ENCODE results near the gene KAT2B.

Gene KAT2B

GRCh38 chr3:20038699-20039465, 1.4 kb upstream of the KAT2B start:
- peaks cover 33 to 39% of the 10 kb centered on the region in 2 experiments for H3K4me1 ChIP-seq (ENCODE audit: control insufficient read depth in 1 of 2, insufficient read depth in 1 of 2, low read depth in 1 of 2, low read length in 1 of 2)
- no peaks in the 10 kb centered on the region for H3K27me3 ChIP-seq
- H3K27ac ChIP-seq: peak overlapping the region; percentile 89
- no peaks in the 10 kb centered on the region for H3K9me3 ChIP-seq
- H3K4me3 ChIP-seq (ENCODE audit: low read depth in 1 of 2, low read length in 1 of 2): peak overlapping the region; percentile 80 to 98
- H3K36me3 ChIP-seq: no peaks in the 10 kb centered on the region
- TF ChIP-seq CTCF (IDR thresholded peaks at IDR 0.05): no peak

GRCh38 chr3:20039466-20039764, 831 bp upstream of the KAT2B start:
- Histone ChIP-seq H3K4me3 (ENCODE audit: low read depth in 1 of 2, low read length in 1 of 2) (peak overlapping the region; percentile 80 to 98), H3K9me3 (no peaks in the 10 kb centered on the region), H3K27me3 (no peaks in the 10 kb centered on the region), H3K27ac (peak overlapping the region; percentile 89), H3K4me1 (ENCODE audit: control insufficient read depth in 1 of 2, insufficient read depth in 1 of 2, low read depth in 1 of 2, low read length in 1 of 2) (peaks cover 33 to 39% of the 10 kb centered on the region in 2 experiments), H3K36me3 (no peaks in the 10 kb centered on the region)
- no peak for TF ChIP-seq CTCF (IDR thresholded peaks at IDR 0.05)

- Histone ChIP-seq H3K4me1 (ENCODE audit: control insufficient read depth in 1 of 2, insufficient read depth in 1 of 2, low read depth in 1 of 2, low read length in 1 of 2) (peaks cover 33 to 39% of the 10 kb centered on the region in 2 experiments), H3K27ac (peak overlapping the region; percentile 89), H3K9me3 (no peaks in the 10 kb centered on the region), H3K4me3 (ENCODE audit: low read depth in 1 of 2, low read length in 1 of 2) (peak overlapping the region; percentile 80 to 98), H3K27me3 (no peaks in the 10 kb centered on the region), H3K36me3 (no peaks in the 10 kb centered on the region)
- no peak for TF ChIP-seq CTCF (IDR thresholded peaks at IDR 0.05)
Measured at GRCh38 chr3:20040548-20041196, 426 bp downstream of the KAT2B start.

- H3K4me3 ChIP-seq (ENCODE audit: low read depth in 1 of 2, low read length in 1 of 2): peak overlapping the region; percentile 80 to 98
- H3K9me3 ChIP-seq: no peaks in the 10 kb centered on the region
- no peaks in the 10 kb centered on the region for H3K36me3 ChIP-seq
- no peaks in the 10 kb centered on the region for H3K27me3 ChIP-seq
- peak; percentile 17 for TF ChIP-seq CTCF (IDR thresholded peaks at IDR 0.05)
- peak overlapping the region; percentile 89 for H3K27ac ChIP-seq
- H3K4me1 ChIP-seq (ENCODE audit: control insufficient read depth in 1 of 2, insufficient read depth in 1 of 2, low read depth in 1 of 2, low read length in 1 of 2): peaks cover 33 to 39% of the 10 kb centered on the region in 2 experiments
Measured at GRCh38 chr3:20041197-20041780, 1.0 kb downstream of the KAT2B start.

- no peak for TF ChIP-seq CTCF (IDR thresholded peaks at IDR 0.05)
- Histone ChIP-seq H3K4me1 (ENCODE audit: control insufficient read depth in 1 of 2, insufficient read depth in 1 of 2, low read depth in 1 of 2, low read length in 1 of 2) (peaks cover 35 to 43% of the 10 kb centered on the region in 2 experiments), H3K27ac (peak overlapping the region; percentile 89), H3K27me3 (no peaks in the 10 kb centered on the region), H3K9me3 (no peaks in the 10 kb centered on the region), H3K36me3 (no peaks in the 10 kb centered on the region), H3K4me3 (ENCODE audit: low read depth in 1 of 2, low read length in 1 of 2) (no peak overlapping the region)
Measured at GRCh38 chr3:20042331-20042730, 2.1 kb downstream of the KAT2B start.

Data from neutrophil (primary cell).